Measurements from ENCODE around the gene MARCHF2.

Gene MARCHF2

GRCh38 chr19:8485561-8486371 is 72.7 kb downstream of the MARCHF2 start:
- H3K36me3 ChIP-seq (ENCODE audit: low read depth): peaks cover 78% of the 10 kb centered on the region

GRCh38 chr19:8486661-8487136 is 73.6 kb downstream of the MARCHF2 start:
- DNase-seq (ENCODE audit: low spot score) (no peak), ATAC-seq (ENCODE audit: low read depth) (no peak)
- Histone ChIP-seq H3K4me3 (ENCODE audit: severe bottlenecking) (no peak overlapping the region), H3K36me3 (ENCODE audit: low read depth) (peaks cover 70% of the 10 kb centered on the region), H3K4me1 (ENCODE audit: insufficient read depth, poor library complexity, severe bottlenecking) (peaks cover 11% of the 10 kb centered on the region), H3K27me3 (ENCODE audit: insufficient read depth, poor library complexity, severe bottlenecking) (no peaks in the 10 kb centered on the region), H3K9me3 (ENCODE audit: severe bottlenecking) (no peaks in the 10 kb centered on the region), H3K27ac (ENCODE audit: poor library complexity, severe bottlenecking) (no peak overlapping the region)
- no peak for TF ChIP-seq CTCF (IDR thresholded peaks at IDR 0.05; ENCODE audit: poor library complexity, severe bottlenecking)

More at GRCh38 chr19:8485561-8486371, 72.7 kb downstream of the MARCHF2 start:
- ATAC-seq (ENCODE audit: low read depth) (no peak), DNase-seq (ENCODE audit: low spot score) (no peak)
- H3K4me3 ChIP-seq (ENCODE audit: severe bottlenecking): no peak overlapping the region
- H3K27ac ChIP-seq (ENCODE audit: poor library complexity, severe bottlenecking): no peak overlapping the region
- no peak for TF ChIP-seq CTCF (IDR thresholded peaks at IDR 0.05; ENCODE audit: poor library complexity, severe bottlenecking)
- no peaks in the 10 kb centered on the region for H3K27me3 ChIP-seq (ENCODE audit: insufficient read depth, poor library complexity, severe bottlenecking)
- H3K9me3 ChIP-seq (ENCODE audit: severe bottlenecking): no peaks in the 10 kb centered on the region
- peaks cover 16% of the 10 kb centered on the region for H3K4me1 ChIP-seq (ENCODE audit: insufficient read depth, poor library complexity, severe bottlenecking)

- H3K36me3 ChIP-seq (ENCODE audit: low read depth): peaks cover 67% of the 10 kb centered on the region
- DNase-seq (ENCODE audit: low spot score): no peak
- no peaks in the 10 kb centered on the region for H3K27me3 ChIP-seq (ENCODE audit: insufficient read depth, poor library complexity, severe bottlenecking)
- H3K4me3 ChIP-seq (ENCODE audit: severe bottlenecking): no peak overlapping the region
- H3K4me1 ChIP-seq (ENCODE audit: insufficient read depth, poor library complexity, severe bottlenecking): peaks cover 11% of the 10 kb centered on the region
- no peaks in the 10 kb centered on the region for H3K9me3 ChIP-seq (ENCODE audit: severe bottlenecking)
- no peak for ATAC-seq (ENCODE audit: low read depth)
- no peak overlapping the region for H3K27ac ChIP-seq (ENCODE audit: poor library complexity, severe bottlenecking)
- no peak for TF ChIP-seq CTCF (IDR thresholded peaks at IDR 0.05; ENCODE audit: poor library complexity, severe bottlenecking)
Observed at GRCh38 chr19:8487137-8487851, 74.2 kb downstream of the MARCHF2 start.

GRCh38 chr19:8488365-8488764 is 75.3 kb downstream of the MARCHF2 start:
- ATAC-seq (ENCODE audit: low read depth) (no peak), DNase-seq (ENCODE audit: low spot score) (no peak)
- H3K9me3 ChIP-seq (ENCODE audit: severe bottlenecking): no peaks in the 10 kb centered on the region
- peaks cover 11% of the 10 kb centered on the region for H3K4me1 ChIP-seq (ENCODE audit: insufficient read depth, poor library complexity, severe bottlenecking)
- H3K27me3 ChIP-seq (ENCODE audit: insufficient read depth, poor library complexity, severe bottlenecking): no peaks in the 10 kb centered on the region
- no peak for TF ChIP-seq CTCF (IDR thresholded peaks at IDR 0.05; ENCODE audit: poor library complexity, severe bottlenecking)
- H3K36me3 ChIP-seq (ENCODE audit: low read depth): peaks cover 56% of the 10 kb centered on the region
- H3K4me3 ChIP-seq (ENCODE audit: severe bottlenecking): no peak overlapping the region
- peak overlapping the region; percentile 71 for H3K27ac ChIP-seq (ENCODE audit: poor library complexity, severe bottlenecking)
